RKO (cell line): Measurements from ENCODE around the gene TNFSF11.
"Not testable (repeated sequence)": the region's sequence is repeated elsewhere in the genome, so short reads cannot be mapped to it uniquely, and the experiment has no call there.

Source experiments
- DNase-seq: peaks from one replicate; pipeline ENCODE4 v3.0.0-alpha.2; 2016; ENCODE audit warnings: low spot score

The TNFSF11 gene

GRCh38 chr13:42560320-42560719, 13.6 kb upstream of the TNFSF11 start:
- DNase-seq = not testable (repeated sequence)

- no peak for DNase-seq
These were observed 12.0 kb upstream of the TNFSF11 start for GRCh38 chr13:42561752-42562467.

- DNase-seq = no peak
These were observed 6.0 kb upstream of the TNFSF11 start for GRCh38 chr13:42567906-42568305.

GRCh38 chr13:42569576-42570344, 4.2 kb upstream of the TNFSF11 start:
- no peak for DNase-seq

DNA sequence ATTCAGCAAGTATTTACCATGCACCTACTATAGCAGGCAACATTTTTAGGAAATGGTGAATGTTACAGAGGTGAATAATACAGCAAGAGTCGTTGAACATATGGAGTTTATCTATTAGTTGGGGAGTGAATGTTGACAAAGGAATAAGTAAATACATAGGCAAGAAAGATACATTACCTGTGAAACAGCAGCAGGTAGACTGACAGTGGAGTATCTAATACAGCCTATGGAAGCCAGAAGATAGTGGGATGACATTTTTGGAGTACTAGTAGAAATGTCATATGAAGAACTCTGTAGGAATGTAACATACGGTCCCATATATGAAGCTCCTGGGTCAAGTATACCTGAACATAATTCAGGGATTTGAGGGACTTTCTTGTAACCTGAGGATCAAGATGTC, 2.1 kb upstream of the TNFSF11 start:
- DNase-seq = no peak

GRCh38 chr13:42574435-42575311, 721 bp downstream of the TNFSF11 start:
- DNase-seq = no peak

DNA sequence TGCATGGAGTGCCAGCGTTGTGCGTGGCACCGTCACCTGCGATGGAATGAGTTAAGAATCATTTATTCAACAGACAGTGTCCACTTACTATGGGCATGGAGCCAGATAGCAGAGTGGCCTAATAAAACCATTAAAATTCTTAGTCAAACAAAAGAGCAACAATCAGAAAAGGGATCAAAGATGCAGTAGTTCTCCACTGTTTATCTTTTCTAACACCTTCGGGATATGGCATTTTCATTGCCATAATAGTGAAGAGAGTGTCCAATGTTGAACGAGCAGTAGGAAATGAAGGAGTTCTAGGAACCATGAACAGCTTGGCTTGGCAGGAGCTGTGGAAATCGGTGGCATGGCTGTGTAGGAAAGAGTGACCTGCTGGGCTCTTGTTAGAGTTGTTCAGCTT, 2.0 kb downstream of the TNFSF11 start:
- no peak for DNase-seq

DNA sequence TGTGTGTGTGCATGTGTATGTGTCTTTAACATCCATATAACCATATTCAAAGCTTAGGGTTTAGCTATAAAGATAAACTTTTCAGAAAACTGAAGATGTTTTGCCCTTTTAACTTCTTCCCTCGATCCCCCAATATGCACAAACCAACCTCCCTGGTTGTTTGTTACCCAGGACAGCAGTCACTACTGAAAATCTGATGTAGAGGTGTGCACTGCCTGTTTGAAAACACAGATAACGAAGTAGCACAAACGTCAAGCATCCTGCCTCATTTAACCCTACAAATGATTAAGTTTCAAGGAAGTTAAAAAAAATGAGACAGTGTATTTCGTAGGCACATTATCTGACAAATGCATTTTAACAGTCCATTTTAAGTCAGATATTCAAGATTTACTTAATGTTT, 3.6 kb downstream of the TNFSF11 start:
- no peak for DNase-seq

DNA sequence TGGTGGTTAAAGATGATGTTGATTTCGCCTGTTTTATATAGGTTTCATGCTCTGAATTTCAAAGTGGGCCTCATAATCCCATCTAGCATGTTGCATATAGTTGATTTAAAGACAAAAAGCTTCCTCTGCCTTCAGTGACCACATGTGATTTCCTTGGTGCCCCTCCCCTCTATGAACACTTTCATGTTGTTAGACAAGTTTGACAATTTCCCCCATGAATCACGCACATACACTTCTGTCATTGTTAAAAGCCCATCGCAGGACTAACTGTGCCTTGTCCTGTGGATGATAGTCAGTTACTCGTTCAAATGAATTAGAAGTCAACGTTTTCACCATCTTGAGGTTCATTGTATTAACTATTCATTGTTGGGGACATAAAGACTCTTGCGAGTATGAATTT, 6.7 kb downstream of the TNFSF11 start:
- no peak for DNase-seq

GRCh38 chr13:42581427-42581826, 7.5 kb downstream of the TNFSF11 start:
- DNase-seq = no peak

DNA sequence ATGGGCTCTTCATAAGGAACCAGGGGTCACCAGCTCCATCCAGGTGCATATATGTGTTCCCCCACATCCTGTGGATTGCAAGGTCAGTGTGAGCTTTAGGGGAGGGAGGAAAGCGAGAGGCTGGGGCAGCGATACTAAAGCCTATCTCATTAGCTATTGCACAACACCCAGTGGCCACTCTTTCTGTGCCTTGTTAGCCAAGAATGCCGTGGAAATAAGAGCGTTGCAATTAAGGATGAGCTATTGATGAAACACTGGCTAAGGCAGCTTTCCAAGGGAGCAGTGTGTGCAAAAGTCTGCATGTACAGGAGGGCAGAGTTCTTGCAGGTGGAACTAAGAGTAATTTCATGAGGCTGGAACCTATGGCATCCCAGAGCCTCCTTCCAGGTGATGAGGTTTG, 17.6 kb downstream of the TNFSF11 start:
- DNase-seq = no peak

DNA sequence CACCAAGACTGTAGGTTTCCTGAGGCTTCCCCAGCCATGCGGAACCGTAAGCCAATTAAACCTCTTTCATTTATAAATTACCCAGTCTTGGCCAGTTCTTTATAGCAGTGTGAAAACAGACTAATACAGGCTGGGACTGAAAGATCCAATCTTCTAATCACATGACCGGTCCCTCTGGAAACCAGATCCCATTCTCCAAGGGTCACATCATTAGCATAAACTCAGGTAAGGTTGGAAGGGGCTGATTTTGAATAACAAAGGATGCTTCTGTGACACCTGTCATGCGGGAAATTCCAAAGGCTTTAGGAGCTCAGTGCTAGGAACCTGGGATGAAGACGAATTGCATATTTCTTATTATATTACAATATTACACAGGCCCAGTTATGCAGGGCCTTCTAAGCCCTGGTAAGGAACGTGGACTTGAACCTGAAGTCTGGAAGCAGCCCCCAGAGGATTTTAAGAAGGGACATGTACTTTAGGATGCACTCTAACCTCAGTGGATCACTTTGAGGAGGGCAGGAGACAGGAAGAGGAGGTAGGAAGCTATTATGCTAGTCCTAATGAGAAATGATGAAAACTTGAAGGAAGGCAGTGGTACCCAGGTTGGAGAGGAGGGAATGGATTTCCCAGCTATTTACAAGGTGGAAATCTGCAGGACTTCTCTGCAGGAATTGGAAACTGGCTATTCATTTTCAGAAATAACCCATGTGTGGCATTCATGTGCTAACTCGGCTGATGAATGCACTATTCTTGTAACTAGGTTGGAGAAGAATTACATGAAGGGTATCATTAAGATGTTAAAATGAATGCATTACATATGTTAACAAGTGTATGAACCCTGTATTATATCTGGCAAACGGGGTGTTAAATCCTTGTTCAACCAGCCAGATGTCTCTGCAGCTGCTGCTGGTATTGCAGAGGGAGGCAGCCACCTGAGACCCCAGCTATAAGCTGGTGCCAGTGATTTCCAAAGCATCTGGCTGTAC, 19.3 kb downstream of the TNFSF11 start:
- no peak for DNase-seq

DNA sequence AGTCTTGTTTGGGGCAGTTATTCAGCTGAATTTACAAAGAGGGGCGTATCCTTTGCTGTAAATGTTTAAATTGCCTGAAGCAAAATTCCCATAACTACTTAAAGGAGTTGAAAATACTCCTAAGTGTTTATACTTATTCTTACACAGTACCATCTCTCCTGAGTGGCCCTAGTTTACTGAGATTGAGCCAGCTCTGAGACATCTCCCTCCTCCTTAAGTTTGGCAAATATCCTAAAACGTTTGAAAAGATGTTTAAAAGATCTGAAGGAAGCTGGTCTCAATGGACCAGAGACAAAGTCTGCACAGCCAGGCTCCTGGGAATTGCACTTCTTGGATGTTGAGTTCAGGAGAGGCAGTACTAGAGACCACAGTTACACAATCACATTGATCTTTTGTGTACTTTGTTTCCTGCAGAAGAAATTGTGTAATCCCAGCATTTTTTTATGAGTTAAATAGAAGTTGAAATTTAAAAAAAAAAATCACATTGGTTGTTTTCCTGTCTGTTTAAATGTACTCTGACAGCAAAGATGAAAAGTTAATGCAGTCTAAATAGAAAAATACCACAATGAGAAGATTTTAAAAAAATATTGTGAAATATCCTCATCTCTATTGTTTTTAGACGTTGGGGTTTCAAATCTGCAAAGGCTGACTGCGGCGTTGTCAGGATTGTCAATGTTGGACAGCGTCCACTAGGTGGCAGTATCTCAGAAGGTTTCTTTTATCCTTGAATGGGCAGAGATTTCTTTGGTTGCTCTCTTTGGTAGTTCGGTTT, 20.7 kb downstream of the TNFSF11 start:
- peak; percentile 62 for DNase-seq

GRCh38 chr13:42595253-42595571, 21.3 kb downstream of the TNFSF11 start:
- no peak for DNase-seq

GRCh38 chr13:42597505-42597904, 23.6 kb downstream of the TNFSF11 start:
- DNase-seq = no peak

DNA sequence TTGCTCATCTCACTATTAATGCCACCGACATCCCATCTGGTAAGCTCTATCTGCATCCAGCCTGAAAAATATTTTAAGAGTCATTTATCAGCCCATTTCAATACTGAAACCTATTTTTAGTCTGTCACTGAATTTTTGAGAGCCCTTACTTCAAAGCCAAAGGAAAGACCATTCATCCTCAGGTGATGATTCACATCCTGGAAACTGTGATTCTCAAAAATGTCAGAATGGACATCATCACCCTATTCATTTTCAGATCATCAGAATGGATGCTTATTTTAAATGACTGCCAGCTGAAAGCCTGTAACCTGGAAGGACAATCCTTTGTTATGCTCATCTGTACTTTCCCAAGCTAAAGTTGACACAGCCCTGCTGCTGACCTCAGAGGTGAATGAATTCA, 27.0 kb downstream of the TNFSF11 start:
- DNase-seq = peak; percentile 36

GRCh38 chr13:42602906-42603305, 29.0 kb downstream of the TNFSF11 start:
- DNase-seq = no peak

GRCh38 chr13:42603571-42603970, 29.6 kb downstream of the TNFSF11 start:
- no peak for DNase-seq

DNA sequence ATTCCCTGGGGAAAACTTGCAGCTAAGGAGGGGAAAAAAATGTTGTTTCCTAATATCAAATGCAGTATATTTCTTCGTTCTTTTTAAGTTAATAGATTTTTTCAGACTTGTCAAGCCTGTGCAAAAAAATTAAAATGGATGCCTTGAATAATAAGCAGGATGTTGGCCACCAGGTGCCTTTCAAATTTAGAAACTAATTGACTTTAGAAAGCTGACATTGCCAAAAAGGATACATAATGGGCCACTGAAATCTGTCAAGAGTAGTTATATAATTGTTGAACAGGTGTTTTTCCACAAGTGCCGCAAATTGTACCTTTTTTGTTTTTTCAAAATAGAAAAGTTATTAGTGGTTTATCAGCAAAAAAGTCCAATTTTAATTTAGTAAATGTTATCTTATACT, 33.6 kb downstream of the TNFSF11 start:
- no peak for DNase-seq

DNA sequence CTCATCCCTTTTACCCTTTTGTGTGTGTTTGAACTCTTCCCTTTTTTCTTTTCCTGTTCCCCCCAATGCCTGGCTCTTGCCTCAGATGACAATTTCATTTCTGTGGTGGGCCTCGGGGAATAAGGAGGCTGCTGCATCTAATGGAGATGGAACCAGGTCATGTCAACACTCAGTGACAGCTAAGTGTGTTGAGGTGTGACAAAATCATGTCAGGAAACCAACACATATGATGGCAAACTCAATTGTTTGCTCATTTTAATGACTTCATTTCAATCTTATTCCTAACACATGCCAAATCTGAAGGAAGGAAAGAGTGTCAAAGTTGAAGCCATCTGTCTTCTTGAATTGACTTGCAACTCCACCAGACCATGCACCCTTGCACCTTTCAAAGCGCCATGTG, 36.7 kb downstream of the TNFSF11 start:
- DNase-seq = no peak
